ENCODE results near the gene ITCH. TPM values are rescaled to one million over a fixed set of nuclear protein-coding genes. Genes with fewer than 3 reads are reported as not detected.
"Not testable (repeated sequence)": the region's sequence is repeated elsewhere in the genome, so short reads cannot be mapped to it uniquely, and the experiment has no call there.

Gene ITCH
- total RNA-seq, 3 donors from 2014 or later: 56.6 to 72.3 (median 60.6) TPM

- H3K4me1 ChIP-seq: no peaks in the 10 kb centered on the region
- no peak for DNase-seq (ENCODE audit: low spot score in 2 of 2)
- intact Hi-C loops (cut with DNase I; ENCODE audit: low total_unique reads): no loop called here
- no peak overlapping the region for H3K27ac ChIP-seq
- H3K27me3 ChIP-seq: no peaks in the 10 kb centered on the region
- no peak overlapping the region for H3K4me3 ChIP-seq
- TF ChIP-seq POLR2A (IDR thresholded peaks at IDR 0.05): no peak
- no peak for TF ChIP-seq CTCF (IDR thresholded peaks at IDR 0.05)
- TF ChIP-seq POLR2AphosphoS5 (IDR thresholded peaks at IDR 0.05): no peak
- no peaks in the 10 kb centered on the region for H3K9me3 ChIP-seq
- no peaks in the 10 kb centered on the region for H3K36me3 ChIP-seq
Observed at GRCh38 chr20:34427784-34428183, 64.7 kb downstream of the ITCH start.

- Histone ChIP-seq H3K4me3 (no peak overlapping the region), H3K27ac (no peak overlapping the region), H3K4me1 (no peaks in the 10 kb centered on the region), H3K27me3 (no peaks in the 10 kb centered on the region), H3K9me3 (no peaks in the 10 kb centered on the region), H3K36me3 (no peaks in the 10 kb centered on the region)
- no peak for TF ChIP-seq POLR2AphosphoS5 (IDR thresholded peaks at IDR 0.05)
- no peak for TF ChIP-seq POLR2A (IDR thresholded peaks at IDR 0.05)
- TF ChIP-seq CTCF (IDR thresholded peaks at IDR 0.05): no peak
- intact Hi-C loops (cut with DNase I; ENCODE audit: low total_unique reads): no loop called here
- no peak for DNase-seq (ENCODE audit: low spot score in 2 of 2)
Observed at GRCh38 chr20:34431168-34431567, 68.1 kb downstream of the ITCH start.

- H3K27ac ChIP-seq; intact Hi-C loops (cut with DNase I; ENCODE audit: low total_unique reads); H3K36me3 ChIP-seq; H3K9me3 ChIP-seq; H3K4me3 ChIP-seq; H3K27me3 ChIP-seq; DNase-seq (ENCODE audit: low spot score in 2 of 2); H3K4me1 ChIP-seq: not testable (repeated sequence)
Observed at GRCh38 chr20:34432663-34433062, 69.6 kb downstream of the ITCH start.

DNA sequence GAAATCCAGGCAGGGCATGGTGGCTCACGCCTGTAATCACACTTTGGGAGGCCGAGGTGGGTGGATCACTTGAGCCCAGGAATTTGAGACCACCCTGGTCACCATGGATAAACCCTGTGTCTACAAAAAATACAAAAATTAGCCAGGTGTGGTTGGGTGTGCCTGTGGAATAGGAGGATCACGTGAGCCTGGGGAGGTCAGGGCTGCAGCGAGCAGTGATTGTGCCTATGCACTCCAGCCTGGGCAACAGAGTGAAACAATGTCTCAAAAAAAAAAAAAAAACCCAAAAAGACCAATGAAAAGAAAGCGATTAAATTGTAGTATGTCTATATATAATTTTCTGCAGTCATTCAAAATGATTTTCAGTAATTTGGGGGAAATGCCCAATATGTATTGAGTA lies 70.3 kb downstream of the ITCH start:
- Histone ChIP-seq H3K4me3 (no peak overlapping the region), H3K27ac (no peak overlapping the region), H3K9me3 (no peaks in the 10 kb centered on the region), H3K27me3 (no peaks in the 10 kb centered on the region), H3K4me1 (no peaks in the 10 kb centered on the region), H3K36me3 (no peaks in the 10 kb centered on the region)
- TF ChIP-seq POLR2A (IDR thresholded peaks at IDR 0.05): no peak
- TF ChIP-seq POLR2AphosphoS5 (IDR thresholded peaks at IDR 0.05): no peak
- no peak for TF ChIP-seq CTCF (IDR thresholded peaks at IDR 0.05)
- intact Hi-C loops (cut with DNase I; ENCODE audit: low total_unique reads): no loop called here
- no peak for DNase-seq (ENCODE audit: low spot score in 2 of 2)

GRCh38 chr20:34435589-34435988 lies 72.5 kb downstream of the ITCH start:
- intact Hi-C loops (cut with DNase I; ENCODE audit: low total_unique reads): no loop called here
- no peaks in the 10 kb centered on the region for H3K4me1 ChIP-seq
- H3K36me3 ChIP-seq: no peaks in the 10 kb centered on the region
- no peak overlapping the region for H3K4me3 ChIP-seq
- no peaks in the 10 kb centered on the region for H3K9me3 ChIP-seq
- TF ChIP-seq POLR2AphosphoS5 (IDR thresholded peaks at IDR 0.05): no peak
- TF ChIP-seq POLR2A (IDR thresholded peaks at IDR 0.05): no peak
- TF ChIP-seq CTCF (IDR thresholded peaks at IDR 0.05): no peak
- no peaks in the 10 kb centered on the region for H3K27me3 ChIP-seq
- no peak overlapping the region for H3K27ac ChIP-seq
- DNase-seq (ENCODE audit: low spot score in 2 of 2): no peak

DNA sequence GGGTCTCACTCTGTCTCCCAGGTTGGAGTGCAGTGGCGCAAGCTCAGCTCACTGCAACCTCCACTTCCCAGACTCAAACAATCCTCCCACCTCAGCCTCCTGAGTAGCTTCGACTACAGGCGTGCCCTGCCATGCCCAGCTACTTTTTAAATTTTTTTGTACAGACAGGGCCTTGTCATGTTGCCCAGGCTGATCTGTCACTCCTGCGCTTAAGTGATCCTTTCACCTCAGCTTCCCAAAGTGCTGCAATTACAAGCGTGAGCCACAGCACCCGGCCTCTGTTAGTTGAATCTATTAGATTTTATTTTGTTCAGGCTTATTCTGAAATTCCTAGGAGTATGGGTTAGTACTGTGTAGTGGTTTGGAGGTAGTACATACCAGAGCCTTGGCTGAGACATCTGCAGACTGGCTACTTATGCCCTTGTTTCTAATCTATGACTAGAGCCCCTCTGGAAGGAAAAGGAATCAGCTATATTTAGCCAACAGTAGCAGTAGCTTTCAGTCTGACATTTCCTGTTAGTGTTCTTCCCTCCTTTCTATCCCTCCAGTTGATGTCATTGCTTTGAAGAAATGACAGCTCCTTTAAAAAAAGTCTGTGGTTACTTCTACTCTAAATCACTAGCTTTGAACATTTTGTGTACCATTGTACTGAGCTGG lies 74.4 kb downstream of the ITCH start:
- no peak for TF ChIP-seq CTCF (IDR thresholded peaks at IDR 0.05)
- no peak for TF ChIP-seq POLR2AphosphoS5 (IDR thresholded peaks at IDR 0.05)
- TF ChIP-seq POLR2A (IDR thresholded peaks at IDR 0.05): no peak
- no peak for DNase-seq (ENCODE audit: low spot score in 2 of 2)
- no peaks in the 10 kb centered on the region for H3K27me3 ChIP-seq
- H3K4me3 ChIP-seq: no peak overlapping the region
- intact Hi-C loops (cut with DNase I; ENCODE audit: low total_unique reads): no loop called here
- no peaks in the 10 kb centered on the region for H3K9me3 ChIP-seq
- H3K4me1 ChIP-seq: no peaks in the 10 kb centered on the region
- no peaks in the 10 kb centered on the region for H3K36me3 ChIP-seq
- H3K27ac ChIP-seq: no peak overlapping the region
